UCSD-AML1 (cell line): Measurements from ENCODE around the gene JDP2.
"Not testable (repeated sequence)": the region's sequence is repeated elsewhere in the genome, so short reads cannot be mapped to it uniquely, and the experiment has no call there.

Source experiments
- DNase-seq: peaks from one replicate; lab custom pipeline; 2025; ENCODE audit not compliant: unreplicated experiment; lab: John Stamatoyannopoulos, UW

Gene JDP2, protein sequence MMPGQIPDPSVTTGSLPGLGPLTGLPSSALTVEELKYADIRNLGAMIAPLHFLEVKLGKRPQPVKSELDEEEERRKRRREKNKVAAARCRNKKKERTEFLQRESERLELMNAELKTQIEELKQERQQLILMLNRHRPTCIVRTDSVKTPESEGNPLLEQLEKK

DNA sequence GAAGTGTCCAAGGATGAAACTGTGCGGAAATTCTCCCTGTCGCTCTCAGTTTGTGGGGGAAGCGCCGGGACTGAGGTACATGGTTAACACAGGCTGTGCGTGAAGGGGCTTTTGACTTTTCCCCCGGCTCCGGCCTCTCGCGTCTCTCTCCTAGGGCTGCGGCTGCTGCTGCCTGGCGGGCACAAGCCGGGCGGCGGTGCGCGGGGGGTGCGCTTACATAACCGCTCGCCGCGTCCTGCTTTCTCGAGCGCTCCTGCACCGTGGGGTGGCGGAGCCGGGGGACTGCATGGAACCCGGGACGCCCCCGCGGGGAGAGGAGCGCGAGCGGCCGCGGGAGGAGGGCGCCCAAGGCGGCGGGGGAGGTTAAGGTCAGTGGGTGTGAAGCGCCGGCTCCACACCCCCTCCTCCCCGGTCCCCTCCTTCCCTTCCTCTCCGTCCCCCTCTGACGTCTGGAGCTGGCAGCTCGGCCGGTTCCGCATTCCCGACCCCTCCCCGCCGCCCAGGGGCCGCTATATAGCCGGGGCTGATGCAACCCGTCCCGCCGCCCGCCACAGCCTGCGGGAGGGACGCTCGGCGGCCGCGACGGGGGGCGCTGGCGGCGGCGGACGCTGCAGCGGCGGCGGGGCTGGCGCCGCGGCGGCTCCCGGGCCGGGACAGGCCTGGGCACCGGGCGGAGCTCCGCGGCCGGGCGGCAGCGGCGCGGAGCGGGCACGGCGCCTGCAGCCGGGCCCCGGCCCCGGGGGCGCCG lies at the start of gene JDP2:
Gene JDP2 (plus strand): TSS at position 541 of the 748 bp plus-strand sequence. CDS start 9,899 bp downstream, outside the sequence.
- DNase-seq = peak; percentile 84

DNA sequence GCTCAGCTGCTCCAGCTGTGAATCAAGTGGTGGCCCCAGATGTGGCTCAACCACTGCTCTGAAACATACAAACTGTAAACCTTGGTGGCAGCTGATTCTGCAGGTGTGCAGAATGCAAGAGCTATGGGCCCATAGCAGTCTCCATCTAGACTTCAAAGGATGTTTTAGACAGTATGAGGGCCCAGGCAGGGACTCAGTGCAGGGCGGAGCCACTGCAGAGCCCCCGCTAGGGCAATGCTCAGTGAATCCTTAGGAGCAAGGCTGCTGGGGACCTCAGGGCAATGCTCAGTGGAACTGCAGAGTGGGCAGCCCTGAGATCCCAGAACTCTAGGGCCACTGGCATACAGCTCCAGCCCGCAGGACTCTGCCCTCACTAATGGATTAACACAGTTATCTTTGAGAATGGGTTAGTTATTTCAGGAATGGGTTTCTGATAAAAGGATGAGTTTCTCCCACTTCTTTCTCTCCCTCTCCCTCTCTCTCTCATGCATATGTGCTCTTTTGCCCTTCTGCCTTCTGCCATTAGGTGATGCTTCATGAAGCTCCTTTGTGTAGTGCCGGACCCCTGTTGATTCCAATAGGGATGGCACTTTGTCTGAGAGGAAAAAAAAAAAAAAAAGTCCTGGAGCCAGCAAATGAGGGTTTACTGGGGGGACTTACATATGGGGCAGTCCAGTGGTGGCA lies 48.4 kb upstream of the JDP2 start:
- no peak for DNase-seq

DNA sequence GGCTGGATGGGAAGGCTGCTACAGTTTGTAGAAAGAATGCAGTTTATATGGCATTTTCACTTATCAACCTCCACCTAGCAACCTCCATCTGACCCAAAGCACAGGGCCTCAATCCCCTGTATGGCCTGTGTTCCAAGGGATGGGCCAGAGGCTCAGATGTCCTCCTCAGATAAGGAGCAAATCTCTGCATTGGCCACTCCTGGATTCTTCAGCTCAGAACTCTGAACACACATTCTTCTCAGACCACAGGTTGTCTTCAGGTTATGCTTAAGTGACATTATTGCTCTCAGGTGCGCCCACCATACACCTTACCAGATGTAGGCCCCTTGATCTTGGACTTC lies 47.9 kb upstream of the JDP2 start:
- DNase-seq = no peak

DNA sequence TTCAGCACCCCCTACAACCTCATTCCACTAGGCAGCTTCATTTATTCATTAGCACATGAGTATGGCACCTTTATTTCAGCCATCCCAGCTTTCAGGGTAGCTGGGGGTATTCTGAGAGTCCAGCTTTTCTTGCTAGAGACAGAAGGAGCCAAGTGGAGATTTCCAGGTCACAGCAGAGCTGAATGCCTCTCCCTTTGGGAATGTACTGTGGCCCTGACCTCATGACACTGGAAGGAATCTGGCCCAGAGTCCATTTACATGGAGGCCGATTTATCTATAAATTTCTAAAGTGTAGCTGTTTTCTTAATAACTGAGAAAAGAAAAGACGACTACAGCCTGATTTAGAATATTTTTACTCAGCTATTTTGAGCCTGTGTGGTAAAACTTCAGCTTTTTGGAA lies 47.2 kb upstream of the JDP2 start:
- DNase-seq = no peak

DNA sequence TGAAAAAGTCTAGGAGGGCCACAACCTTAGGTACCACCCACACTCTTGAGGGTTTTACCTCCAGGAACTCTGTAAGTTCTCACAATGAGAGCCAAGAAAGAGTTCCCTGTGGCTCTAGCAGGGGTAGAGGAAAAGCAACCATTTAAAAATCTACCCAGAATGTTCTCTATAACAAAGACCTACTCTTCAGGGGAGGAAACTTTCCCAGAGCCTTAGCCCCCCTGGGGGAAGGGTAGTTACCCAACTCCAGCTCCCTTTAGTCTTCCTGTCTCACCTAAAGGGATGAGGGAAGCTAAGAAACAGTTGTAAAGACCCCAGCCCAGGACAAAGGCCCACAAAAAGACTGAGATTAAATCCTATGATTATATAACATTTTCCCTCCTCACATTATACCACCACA lies 46.2 kb upstream of the JDP2 start:
- no peak for DNase-seq

DNA sequence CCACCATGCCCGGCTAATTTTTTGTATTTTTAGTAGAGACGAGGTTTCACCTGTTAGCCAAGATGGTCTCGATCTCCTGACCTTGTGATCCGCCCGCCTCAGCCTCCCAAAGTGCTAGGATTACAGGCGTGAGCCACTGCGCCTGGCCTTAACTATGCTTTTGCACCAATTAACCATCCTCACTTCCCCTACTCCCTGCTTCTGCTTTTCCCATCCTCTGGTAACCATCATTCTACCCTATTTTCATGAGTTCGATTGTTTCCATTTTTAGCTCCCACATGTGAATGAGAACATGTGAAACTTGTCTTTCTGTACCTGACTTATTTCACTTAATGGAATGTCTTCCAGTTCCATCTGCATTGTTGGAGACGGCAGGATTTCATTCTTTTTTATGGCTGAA lies 44.6 kb upstream of the JDP2 start:
- not testable (repeated sequence) for DNase-seq

DNA sequence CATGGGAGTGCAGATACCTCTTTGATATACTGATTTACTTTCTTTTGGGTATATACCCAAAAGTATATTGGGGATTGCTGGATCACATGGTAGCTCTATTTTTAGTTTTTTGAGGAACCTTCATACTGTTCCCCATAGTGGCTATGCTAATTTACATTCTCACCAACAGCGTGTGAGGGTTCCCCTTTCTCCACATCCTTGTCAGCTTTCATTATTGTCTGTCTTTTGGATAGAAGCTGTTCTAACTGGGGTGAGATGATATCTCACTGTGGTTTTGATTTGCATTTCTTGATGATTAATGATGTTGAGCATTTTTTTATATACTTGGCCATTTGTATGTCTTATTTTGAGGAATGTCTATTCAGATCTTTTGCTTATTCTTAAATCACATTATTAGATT lies 44.1 kb upstream of the JDP2 start:
- no peak for DNase-seq

DNA sequence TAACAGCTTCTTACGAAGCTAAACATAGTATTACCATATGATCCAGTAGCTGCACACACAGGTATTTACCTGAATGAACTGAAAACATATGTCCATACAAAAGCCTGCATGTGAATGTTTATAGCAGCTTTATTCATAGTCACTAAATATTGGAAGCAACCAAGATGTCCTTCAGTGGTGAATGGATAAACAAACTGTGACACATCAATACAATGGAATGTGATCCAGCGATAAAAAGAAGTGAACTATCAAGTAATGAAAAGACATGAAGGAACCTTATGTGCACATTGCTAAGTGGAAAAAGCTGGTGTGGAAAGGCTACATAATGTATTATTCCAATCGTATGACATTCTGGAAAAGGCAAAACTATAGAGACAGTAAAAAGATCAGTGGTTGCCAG lies 38.1 kb upstream of the JDP2 start:
- DNase-seq = no peak

DNA sequence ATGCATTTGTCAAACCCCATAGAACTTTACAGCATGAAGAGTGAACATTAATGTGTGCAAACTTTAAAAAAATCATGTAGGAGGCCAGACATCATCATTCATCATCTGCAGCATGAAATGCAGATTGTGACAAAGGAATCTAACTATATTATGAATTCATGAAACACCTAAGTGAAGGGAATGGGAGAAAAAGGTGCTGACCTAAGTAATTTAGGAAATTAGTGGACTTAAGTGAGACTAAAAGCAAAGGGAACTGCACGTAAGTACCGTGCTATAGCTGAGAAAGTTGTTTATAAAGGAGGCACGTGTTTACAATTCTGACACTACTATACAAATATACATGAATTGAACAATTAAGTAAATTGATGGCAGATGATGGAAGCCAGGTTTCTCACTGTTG lies 37.6 kb upstream of the JDP2 start:
- no peak for DNase-seq

DNA sequence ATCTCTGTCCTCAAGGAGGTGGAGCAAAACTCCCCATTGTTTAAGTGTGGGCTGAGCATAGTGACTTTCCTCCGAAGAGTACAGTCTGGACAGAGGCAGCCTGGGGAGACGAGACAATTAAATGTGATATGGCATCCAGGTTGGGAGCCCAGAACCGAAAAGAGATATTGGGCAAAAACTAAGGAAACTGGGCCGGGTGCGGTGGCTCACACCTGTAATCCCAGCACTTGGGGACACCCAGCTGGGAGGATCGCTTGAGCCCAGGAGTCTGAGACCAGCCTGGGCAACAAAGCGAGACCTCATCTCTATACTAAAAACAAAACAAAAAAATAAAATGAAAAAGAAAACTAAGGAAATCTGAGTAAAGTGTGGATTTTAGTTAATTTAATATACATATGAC lies 35.9 kb upstream of the JDP2 start:
- no peak for DNase-seq

DNA sequence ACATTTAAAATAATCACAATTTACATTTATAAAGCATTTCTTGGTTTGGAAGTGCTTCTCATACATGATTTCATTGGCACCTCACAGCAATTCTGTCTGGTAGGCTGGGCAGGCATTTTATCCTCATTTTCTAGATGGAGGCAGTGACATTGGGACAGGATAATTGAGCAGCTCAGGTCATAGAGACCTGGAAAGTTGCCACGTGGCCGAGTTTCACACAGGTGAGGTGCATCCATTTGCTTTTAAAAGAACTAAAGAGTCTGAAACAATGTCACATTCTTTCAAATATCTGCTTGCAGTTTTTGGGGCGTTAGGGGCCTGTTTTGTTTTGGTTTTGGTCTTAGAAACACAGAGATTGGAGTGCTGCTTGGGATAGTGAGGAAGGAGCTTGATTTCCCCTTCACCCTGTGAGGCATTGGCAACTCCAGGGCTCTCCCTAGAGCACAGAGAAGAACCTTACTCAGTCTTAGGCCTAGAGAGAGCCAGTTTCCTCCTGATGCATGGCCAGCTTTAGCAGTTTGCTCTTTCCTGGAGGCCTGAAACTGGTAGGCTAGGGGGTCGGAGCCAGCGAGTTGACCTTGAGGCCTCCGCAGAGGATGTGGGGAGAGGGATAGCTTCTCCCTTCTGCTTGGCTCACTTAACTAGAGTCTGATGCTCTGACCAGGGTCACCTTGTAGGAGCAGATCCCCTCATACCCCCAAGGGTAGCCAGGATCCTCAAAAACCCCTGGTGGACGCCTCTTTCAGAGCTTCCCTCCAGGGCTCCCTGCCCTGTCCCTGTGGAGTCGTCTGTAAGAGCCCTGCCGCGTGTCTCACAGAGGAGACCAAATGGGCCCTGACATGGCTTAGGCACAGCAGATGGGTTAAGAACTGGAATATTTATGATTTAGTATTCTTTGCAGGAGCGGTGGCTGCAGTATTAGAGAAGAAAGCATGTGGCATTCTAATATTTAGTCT lies 34.9 kb upstream of the JDP2 start:
- no peak for DNase-seq

DNA sequence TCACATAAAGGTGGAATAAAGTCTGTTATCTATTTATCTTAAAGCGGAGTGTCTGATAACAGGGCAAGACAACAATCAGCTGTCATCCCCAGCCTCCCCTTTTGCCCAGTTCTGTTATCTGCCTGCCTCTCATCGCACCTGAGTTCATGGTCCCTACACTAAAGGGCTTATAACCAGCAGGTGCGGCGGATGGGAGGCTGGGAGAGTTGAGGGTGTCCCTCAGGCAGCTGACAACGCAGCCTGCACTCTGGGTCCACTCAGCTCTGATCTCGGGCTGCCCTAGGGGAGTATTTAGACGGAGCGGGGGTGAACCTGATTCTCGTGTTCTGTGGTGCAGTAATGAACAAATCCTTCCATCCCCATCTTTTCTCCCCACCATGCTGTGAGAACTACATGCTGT lies 34.0 kb upstream of the JDP2 start:
- no peak for DNase-seq

DNA sequence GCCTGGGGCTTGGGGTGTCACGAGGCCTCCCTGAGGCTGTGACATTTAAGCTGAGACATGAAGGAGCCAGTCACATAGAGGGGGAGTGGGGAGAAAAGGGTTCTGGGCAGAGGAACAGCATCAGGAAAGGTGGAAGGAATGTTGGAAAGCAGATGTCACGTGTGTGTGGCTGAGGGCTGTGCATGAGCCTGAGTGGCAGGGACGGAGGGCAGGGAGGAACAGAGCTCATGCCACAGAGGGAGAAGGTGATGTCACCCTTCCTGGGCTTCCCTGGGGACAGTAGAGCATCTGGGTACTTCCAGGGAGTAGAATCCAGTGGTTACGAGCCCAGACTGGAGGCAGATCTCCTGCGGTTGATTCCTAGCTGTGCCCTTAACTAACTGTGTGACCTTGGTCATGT lies 32.0 kb upstream of the JDP2 start:
- no peak for DNase-seq

DNA sequence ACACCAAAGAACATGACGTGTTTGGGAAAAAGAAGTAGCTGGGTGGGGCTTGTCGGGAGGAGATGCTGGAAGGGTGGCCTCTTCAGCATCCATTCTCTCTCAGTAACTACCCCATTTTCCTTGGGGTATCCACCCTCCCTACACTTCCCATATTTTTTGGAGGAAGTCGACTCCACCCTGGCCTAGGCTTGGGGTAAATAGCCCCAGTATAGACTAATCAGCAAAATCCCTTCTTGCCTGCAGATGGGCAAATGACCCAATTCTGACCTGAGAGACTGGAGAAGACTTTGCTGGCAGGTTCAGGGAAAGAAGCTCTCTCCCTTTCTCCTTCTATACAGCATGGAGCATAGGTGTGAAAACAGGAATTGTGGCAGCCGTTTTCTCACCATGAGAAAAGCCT lies 28.5 kb upstream of the JDP2 start:
- DNase-seq = no peak

DNA sequence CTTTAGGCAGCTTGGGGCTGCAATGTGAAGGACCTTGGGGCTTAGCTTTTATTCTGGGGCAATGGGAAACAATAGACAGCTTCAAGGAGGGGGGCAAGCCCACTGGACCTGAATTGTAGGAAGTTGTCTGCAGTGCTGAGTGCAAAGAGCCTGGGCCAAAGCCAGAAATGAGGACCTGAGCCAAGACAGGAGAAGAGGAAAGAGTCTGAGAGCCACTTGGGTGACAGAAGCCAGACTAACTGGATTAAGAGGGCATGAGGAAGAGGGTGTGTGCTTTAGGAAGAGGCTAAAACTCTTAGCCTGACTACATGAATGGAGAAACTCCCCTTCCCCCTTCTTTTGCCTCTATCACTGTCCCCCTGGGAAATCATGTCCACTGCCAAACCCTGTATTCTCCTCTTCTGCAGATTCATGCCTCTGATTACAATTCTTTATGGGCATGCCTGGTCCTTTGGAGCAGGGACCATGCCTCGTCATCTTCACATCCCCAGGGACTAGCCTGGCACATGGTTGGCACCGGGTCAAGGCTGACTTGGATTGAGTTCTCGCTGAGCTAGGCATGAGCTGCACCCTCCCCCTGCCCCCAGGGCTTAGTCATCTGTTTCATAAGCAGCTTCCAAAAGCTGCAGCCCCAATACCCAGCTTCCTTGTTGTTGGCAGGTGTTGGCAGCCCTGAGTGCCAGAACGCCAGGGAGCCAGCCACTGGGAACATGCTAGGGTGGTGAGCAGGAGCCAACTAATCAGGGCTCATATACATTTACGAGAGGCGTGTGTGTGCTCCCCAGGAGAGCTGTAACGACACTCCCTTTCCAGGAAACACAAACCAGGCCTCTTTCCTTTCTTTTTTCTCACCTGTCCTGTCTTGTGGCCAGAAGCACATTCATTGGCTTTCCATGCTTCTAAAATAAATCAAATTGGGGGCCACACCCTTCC lies 27.7 kb upstream of the JDP2 start:
- no peak for DNase-seq

DNA sequence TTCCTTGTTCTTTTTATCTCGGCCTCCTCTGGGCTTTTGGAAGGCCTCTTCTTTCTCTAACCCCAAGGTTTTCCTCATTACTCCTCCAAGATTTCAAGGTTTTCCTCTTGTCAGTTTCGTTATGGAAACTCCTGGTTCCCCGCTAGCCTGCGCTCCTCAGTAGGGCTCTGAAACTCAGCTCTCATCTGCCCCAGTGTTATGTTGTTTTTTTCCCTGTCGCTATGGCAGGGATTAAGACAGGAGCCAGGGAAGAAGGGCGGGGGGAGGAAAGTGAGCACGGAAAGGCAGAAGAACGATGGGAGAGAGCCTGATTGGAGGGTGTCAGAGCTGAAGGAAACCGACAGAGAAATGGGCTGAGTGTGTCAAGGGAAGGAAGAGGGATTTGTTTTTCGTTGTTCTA lies 26.5 kb upstream of the JDP2 start:
- DNase-seq = no peak

DNA sequence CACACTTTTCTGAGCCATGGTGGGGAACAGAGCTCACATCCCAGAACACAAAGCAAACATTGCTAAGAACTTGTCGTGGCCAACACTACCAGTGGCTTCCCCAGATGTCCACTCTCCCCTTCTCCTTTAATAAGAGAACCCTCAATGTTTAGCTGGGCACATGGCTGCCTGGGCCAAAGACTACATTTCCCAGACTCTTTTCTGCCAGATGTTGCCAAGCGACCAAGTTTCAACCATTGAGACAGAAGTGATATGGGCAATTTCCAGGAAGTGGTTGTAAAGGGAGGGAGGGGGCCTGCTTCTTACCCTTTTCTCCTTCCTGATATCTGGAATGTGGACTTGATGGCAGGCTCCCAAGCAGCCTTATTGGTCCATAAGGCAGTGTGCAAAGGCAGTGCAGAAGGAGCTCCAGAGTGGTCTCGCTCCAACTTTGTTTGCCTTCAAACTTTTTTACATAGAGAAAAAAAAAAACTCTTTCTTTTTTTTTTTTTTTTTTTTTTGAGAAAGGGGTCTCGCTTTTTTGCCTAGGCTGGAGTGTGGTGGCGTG lies 24.9 kb upstream of the JDP2 start:
- no peak for DNase-seq

DNA sequence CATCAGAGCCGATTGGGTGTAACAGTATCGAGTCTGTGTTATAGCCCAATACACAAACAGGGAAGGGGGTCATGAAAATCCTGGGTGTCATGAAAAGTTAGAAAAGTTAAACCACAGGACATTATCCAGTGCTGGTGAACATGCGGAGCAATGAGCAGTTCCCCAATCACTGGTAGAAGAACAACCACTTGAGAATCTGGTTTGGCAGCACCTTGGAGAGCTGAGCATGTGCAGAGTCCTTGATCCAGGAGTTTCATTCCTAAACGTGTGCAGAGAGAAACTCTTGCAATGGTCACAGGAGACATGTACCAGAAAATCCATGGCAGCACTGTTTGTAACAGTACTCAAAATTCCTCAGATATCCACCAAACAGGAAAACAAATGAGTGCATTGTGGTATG lies 23.0 kb upstream of the JDP2 start:
- no peak for DNase-seq

DNA sequence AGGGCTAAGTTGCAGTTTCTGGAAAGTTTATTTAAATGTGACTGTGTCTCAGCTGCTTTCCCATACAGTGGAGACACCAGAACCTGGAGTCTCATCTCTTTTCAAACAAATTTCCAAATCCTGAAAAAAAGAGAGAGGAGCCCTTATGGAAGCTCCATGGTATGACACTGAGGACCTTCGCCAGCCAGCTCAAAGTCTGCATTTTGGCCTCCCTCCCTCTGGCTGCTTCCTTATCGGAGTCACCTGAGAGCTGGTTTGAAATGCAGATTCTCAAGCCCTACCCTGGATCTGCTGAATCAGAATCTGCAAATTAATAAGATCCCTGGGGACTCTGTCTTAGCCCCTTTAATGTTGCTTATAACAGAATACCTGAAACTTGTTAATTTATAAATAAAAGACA lies 21.7 kb upstream of the JDP2 start:
- DNase-seq = no peak

DNA sequence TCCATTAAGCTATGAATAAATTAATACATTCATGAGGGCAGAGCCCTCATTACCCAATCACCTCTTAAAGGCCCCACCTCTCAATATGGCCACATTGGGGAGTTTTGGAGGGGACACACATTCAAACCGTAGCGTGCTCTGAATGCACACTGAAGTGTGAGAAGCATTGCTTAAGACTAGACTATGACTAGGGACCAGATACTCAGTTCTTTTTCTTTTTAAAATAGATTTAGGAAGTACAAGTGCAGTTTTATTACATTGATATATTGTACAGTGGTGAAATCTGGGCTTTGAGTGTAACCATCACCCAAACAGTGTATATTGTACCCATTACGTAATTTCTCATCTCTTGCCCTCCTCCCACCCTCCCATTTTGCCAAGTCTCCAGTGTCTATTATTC lies 21.0 kb upstream of the JDP2 start:
- no peak for DNase-seq
